ENCODE results near the gene RFPL3.
"Not testable (repeated sequence)": the region's sequence is repeated elsewhere in the genome, so short reads cannot be mapped to it uniquely, and the experiment has no call there.

GRCh38 chr22:32360096-32360495 is 2.4 kb downstream of the RFPL3 start:
- TF ChIP-seq CTCF (conservative IDR thresholded peaks at IDR 0.05; ENCODE audit: low read length); EZH2phosphoT487 (IDR thresholded peaks at IDR 0.05; ENCODE audit: borderline replicate concordance): not testable (repeated sequence)
